ENCODE measurements around the gene GMPPA.

Gene GMPPA

DNA sequence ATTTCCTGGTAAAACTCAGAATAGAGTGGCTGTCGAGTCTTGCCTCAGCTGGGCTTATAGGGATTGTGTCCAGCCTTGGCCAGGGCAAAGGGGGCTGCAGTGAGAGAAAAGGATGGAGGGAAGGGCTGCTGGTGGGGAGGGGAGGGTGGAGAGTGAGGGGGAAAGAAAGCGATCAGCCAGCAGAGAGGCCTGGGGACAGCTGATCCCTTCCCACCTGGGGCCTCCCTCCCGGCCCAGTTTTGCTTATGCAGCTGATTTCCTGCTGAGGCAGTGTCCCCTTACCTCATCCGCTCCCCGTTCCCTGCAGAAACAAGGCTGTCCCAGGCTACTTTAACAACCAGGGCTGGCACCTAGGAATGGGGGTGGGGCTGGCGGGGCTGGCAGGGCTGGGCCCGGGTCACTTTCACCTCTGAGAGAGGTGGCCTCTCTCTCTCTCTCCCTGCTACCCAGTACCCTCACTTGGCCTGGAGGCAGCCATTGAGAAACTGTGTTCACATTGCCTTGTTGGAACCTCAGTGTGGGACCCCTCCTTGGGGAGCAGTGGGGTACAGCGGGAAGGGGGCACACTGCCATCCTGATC, 12.2 kb upstream of the GMPPA start:
- no peak for DNase-seq (ENCODE audit: low read depth)

DNA sequence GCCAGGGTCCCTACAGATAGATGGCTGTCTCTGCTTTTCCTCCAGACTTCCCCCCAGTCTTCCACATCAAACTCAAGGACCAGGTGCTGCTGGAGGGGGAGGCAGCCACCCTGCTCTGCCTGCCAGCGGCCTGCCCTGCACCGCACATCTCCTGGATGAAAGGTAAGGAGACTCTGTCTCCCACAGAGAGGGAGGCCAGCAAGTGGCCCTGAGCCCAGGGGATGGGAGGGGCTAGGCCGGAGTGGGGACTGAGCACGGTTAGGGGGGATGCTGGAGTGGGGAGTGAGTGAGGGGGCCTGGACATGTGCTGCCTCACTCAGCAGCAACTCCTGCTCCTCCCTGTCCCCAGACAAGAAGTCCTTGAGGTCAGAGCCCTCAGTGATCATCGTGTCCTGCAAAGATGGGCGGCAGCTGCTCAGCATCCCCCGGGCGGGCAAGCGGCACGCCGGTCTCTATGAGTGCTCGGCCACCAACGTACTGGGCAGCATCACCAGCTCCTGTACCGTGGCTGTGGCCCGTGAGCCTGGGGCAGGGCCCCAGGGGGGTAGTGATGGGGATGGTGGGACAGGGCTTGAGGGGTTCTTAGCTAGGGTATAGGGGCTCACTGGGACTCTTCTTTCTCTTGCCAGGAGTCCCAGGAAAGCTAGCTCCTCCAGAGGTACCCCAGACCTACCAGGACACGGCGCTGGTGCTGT, 10.4 kb upstream of the GMPPA start:
- DNase-seq (ENCODE audit: low read depth), result no peak

DNA sequence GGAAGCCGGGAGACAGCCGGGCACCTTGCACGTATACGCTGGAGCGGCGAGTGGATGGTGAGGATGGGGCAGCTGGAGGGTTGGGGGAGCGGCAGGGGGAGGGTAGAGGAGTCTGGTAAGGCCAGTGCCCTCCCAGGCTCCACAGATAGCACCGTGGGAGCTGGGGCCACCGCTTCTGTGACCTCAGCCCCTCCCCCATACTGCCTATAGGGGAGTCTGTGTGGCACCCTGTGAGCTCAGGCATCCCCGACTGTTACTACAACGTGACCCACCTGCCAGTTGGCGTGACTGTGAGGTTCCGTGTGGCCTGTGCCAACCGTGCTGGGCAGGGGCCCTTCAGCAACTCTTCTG, 9.9 kb upstream of the GMPPA start:
- no peak for DNase-seq (ENCODE audit: low read depth)

DNA sequence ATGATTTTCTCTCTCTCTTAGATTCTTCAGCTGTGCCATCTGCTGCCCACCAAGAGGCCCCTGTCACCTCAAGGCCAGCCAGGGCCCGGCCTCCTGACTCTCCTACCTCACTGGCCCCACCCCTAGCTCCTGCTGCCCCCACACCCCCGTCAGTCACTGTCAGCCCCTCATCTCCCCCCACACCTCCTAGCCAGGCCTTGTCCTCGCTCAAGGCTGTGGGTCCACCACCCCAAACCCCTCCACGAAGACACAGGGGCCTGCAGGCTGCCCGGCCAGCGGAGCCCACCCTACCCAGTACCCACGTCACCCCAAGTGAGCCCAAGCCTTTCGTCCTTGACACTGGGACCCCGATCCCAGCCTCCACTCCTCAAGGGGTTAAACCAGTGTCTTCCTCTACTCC, 9.4 kb upstream of the GMPPA start:
- no peak for DNase-seq (ENCODE audit: low read depth)

DNA sequence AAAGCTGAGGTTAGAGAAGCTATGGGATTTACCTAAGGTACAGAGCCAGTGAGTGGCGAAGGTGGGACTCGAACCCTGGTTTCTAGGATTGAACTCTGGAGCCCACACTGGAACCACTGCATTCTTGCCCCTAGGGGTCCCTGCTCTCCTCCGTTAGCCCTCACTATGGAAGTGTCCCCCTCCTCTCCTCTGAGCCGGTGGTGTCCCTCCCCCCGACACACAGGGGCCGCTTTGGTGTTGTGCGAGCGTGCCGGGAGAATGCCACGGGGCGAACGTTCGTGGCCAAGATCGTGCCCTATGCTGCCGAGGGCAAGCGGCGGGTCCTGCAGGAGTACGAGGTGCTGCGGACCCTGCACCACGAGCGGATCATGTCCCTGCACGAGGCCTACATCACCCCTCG, 8.5 kb upstream of the GMPPA start:
- DNase-seq (ENCODE audit: low read depth), result no peak

DNA sequence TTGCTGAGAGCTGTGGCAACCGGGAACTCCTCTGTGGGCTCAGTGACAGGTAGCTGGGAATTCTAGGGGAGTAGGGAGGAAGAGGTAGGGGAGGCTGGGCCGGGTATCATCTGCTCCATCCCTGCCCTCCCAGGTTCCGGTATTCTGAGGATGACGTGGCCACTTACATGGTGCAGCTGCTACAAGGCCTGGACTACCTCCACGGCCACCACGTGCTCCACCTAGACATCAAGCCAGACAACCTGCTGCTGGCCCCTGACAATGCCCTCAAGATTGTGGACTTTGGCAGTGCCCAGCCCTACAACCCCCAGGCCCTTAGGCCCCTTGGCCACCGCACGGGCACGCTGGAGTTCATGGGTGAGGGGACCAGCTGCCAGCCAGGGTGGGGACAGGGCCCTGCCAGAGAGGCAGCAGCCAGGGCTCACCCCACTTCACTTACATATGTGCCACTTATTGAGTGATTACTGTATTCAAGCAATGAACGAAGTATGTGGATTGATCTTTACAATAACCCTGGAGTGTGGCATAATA, 8.0 kb upstream of the GMPPA start:
- no peak for DNase-seq (ENCODE audit: low read depth)

DNA sequence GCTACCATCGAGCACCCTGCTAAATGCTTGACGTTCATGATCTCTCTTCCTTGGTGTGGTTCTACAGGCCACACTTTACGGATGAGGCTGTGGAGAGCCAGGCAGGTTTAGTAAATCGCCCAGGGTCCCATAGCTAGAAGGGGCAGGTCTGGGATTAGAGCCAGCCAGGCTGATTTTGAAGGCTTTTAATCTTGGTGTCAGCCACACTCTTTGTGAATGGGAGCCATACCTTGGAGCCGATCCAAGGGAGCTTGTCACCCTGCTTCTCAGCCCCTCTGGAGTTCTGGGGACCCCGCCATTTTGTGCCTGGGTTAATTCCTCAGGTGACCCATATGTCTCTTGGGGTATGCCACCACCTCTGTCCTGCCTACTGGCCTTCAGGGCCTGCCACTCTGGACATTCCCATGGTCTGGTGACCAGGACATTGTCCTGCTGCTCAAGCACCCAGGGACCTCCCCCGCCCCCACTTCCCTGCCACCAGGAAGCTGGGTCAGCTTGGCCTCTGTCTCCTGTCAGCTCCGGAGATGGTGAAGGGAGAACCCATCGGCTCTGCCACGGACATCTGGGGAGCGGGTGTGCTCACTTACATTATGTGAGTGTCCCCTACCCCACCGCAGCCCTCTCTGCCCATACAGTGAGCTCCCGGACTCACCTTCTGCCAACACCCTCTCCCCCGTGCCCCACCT, 7.3 kb upstream of the GMPPA start:
- no peak for DNase-seq (ENCODE audit: low read depth)

DNA sequence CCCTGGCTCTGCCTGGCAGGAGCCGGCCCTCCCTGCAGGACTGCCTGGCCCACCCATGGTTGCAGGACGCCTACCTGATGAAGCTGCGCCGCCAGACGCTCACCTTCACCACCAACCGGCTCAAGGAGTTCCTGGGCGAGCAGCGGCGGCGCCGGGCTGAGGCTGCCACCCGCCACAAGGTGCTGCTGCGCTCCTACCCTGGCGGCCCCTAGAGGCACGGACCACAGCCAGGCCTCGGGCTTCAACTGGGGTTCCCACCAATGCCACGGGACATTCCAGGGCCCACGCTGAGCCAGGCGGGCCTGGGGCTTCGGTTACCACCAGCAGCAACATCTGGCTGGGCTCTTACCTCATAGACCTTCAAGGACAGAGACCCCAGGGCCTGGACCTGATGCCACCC, 6.1 kb upstream of the GMPPA start:
- no peak for DNase-seq (ENCODE audit: low read depth)

DNA sequence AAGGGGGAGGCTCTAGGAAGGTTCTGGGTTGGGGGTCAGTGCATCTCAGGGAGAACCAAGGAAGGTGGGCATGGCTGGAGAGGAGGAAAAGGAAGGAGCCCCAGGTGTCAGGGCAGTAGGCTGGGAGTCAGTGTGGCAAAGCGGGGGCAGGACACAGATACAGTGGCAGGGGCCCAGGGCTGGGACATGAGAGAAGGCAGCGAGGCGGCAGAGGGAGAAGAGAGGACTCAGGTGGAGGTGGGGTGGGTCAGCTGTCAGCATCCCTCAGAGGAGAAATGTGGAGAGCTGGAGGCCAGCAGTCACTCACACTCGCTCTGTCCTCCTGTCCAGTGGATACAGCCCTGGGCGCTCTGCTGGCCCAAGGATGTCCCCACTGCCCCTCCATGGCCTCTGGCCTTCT, 5.6 kb upstream of the GMPPA start:
- DNase-seq (ENCODE audit: low read depth), result no peak

DNA sequence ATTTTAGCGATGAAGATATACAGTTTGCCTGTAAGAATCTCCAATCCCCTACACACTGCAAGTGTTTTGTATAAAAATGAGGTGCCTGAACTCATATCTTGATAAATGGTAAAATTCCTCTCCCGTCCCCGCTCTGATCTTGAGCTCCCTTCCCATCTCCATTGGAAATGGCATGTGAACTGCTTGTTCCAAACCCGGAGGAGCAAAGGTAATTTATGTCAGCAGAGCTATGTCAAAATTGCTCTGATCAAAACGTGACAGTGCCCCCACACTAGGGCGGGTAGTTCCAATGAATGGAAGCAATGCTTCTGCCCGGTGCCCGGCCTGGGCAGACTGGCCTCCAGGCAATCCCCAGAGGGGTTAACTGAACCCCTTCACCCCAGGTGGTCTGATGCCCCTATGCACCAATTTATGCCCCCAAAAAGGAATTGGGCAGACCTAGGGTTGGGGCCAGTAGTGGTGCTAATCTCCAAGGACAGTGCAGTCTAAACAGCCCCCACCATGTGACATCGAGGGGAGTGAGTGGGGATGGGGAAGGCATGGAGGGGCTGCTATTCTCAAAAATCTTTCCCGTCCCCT, 3.6 kb upstream of the GMPPA start:
- DNase-seq (ENCODE audit: low read depth), result no peak

DNA sequence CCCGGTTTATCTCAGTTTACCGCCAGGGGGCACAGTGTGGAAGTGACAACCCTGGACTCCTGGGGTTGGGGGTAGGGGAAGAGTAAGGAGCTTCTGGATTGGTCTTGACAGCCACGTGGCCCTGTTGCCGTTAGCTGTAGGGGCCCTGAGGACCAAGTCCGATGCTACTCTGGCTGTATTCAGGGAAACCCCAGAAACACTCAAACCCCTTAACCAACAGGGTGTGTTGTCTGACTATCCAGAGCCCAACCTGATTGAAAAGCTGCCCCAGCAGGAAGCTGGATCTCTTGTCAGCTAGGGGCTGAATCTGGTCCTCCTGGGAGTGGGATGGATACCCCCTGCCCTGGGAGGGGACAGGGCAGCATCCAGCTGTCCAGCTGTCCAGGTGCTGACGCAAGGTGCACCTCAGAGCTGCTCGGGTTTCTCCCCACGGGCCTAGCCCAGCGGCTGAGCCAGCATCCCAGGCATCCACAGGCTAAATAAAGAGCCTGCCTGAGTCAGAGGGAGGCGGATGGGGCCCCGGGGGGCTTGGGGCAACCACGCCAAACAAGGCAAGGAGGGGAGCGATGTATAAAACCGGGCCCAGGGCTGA, 3.1 kb upstream of the GMPPA start:
- DNase-seq (ENCODE audit: low read depth), result peak; percentile 47

DNA sequence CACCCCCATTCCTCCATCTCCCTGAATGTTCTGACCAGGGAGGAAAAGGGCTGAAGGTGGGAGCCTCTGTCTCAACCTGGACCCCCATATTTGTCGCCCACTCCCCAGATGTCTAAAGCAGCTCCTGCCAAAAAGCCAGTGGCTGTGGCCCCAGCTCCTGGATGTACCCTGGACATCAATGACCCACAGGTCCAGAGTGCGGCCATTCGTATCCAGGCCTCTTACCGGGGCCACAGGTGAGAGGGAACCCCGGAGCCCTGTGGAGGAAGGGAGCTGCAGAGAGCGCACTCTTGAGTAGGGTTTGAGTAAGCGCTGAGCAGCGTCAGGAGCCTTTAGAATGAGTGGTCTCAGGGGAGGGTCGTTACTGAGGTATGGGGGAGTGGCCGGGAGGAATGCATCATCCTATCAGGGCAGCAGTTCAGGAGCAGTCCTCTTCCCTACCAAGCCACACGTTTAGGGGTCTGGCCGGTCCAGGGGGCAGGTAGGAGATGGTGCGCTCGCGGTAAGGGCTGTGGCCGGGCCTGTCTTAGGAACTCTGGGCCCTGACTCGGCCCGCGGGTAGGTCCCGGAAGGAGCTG, 2.4 kb upstream of the GMPPA start:
- DNase-seq (ENCODE audit: low read depth), result no peak

DNA sequence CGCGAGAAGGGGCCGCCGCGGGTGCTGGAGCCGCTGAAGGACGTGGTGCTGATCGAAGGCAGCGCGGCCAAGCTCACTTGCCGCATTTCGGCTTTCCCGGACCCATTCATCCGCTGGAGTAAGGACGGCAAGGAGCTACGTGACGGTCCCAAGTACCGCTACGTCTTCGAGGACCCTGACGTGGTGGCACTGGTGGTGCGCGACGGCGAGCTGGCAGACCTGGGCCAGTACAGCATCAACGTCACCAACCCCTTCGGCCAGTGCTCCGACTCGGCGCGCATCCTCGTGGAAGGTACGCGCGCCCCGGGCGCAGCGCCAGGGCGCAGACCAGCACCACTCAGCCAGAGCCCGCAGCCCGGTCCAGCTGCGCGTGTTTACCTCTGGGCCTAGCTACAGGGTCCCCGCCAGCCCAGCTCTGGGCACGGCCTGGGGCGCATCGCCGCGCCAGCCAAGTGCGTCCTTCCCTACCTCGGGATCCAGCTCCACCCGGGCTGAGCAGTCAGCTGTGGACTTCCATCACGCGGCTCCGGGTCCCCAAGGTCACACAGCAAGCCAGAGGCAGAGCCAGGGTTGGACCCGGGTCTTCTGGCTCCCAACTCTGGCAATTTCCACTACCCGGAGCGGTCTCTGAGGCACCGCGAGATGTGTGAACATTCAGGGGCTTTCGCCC, 1.7 kb upstream of the GMPPA start:
- DNase-seq (ENCODE audit: low read depth), result no peak

DNA sequence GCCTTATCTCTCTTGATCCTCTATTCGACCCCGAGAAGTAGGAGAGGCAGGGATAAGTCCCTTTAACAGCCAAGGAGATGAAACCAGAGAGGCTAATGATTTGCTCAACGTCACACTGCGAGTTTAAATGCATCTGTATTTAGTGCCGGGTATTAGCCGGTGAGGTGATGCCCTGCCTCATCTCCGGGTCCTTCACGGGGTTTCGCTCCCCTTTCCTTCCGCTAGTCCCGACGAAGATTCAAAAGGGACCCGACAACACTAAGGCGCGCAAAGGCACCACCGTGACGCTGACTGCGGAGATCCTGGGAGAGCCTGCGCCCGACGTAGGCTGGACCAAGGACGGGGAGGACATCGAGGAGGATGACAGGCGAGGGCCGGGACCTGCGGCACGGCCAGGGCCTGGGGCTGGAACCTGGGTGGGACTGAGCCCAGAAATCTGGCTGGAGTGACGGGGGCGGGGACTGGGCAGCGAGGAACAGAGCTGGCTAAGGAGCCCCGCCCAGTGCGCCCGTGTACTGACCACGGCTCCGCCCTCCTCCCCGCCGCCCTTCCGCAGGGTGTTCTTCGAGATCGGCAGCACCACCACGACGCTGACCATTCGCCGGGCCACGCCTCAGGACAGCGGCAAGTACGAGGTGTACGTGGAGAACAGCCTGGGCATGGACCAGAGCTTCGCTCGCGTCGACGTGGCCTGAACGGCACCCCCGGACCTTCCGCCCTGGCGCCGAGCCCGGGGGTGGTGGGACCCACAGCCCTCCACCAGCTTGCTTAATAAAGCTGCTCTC, 1.0 kb upstream of the GMPPA start:
- peak; percentile 63 for DNase-seq (ENCODE audit: low read depth)

DNA sequence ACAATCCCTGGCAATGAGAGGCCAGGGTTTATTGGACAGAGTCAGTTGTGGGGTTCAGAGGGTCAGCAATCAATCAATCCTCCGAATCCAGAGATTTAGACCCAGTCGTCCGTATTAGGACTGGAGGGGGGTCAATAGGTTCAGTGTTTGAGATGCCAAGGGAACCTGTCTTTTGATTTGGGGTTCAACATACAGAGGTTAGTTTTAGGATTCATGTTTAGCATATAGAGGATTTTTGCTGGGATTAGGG, 292 bp downstream of the GMPPA start:
- DNase-seq (ENCODE audit: low read depth), result no peak

DNA sequence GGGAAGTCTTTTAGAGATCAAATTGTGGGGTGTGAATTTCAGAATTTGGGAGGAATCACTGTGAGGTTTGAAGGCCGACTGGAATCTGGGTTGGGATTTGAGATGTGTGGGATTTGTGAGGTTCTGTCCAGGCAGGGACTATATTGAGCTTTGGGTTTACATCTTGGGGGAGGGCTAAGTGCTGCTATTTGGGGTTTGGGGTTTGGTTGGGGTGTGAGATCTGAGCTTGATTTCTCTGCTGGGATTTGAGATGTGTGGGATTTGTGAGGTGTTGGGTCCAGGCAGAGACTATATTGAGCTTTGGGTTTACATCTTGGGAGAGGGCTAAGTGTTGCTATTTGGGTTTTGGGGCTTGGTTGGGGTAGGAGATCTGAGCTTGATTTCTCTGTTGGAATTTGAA, 864 bp downstream of the GMPPA start:
- no peak for DNase-seq (ENCODE audit: low read depth)

DNA sequence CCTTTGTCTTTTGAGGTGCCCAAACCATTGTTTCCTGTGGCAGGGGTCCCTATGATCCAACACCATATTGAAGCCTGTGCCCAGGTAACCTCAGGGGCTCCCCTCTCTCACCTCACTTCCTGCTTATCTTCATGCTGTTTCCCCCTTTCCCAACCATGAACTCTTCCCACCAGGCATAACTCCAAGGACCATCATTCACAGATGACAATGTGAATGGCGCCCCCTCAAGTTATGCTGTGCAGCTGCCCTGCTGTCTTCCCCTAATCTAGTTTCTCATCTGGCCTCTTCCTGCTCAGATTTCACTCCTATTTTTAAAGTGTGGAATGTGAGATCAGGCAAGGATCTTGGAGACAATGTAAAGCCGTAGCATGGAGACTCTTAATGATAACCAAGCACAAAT, 1.4 kb downstream of the GMPPA start:
- no peak for DNase-seq (ENCODE audit: low read depth)

DNA sequence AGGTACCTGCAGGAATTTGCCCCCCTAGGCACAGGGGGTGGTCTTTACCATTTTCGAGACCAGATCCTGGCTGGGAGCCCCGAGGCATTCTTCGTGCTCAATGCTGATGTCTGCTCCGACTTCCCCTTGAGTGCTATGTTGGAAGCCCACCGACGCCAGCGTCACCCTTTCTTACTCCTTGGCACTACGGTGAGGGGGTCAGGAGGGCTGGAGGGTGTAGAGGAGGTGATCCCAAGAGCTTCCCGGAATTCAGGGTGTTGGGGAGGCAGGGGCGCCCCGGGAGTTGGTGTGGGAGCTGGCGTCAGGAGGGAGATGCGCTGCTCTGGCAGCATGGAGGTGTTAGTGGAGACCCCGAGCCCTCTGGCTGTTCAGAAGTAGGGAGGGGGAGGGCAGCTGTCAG, 3.2 kb downstream of the GMPPA start:
- no peak for DNase-seq (ENCODE audit: low read depth)

DNA sequence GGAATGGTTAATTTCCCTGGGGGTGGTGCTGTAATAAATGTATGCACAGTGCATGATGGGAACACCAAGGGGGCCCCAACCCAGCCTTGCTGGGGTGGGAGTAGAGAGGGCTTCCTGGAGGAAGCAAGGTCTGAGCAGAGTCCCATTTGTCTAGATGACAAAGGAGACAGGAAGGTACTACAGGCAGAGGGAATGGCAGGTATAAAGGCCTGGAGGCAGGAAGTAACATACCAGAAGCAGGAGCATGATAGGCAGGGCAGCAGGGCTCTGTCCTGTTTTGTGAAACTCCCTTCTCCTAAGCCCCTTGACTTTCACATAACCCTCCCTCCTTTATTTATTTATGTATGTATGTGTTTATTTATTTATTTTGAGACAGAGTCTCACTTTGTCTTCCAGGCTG, 3.9 kb downstream of the GMPPA start:
- DNase-seq (ENCODE audit: low read depth), result no peak

DNA sequence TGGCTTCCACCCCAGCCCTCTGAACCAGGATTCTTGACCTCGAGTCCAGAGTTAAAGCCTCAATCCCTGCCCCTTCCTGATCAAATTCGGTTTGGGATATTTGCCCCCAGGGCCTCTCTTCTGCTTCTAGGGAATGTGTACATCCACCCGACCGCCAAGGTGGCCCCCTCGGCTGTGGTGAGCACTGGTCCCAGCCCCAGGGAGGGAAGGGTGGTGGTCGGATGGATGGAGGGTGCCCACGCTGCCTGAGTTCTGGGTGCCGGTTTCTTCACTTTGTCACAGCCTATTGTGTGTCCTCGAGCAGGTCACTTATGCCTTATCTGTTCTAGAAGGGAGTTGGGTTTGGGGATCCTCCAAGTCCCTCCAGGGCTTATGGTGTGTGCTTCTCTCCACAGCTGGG, 6.9 kb downstream of the GMPPA start:
- DNase-seq (ENCODE audit: low read depth), result no peak

DNA sequence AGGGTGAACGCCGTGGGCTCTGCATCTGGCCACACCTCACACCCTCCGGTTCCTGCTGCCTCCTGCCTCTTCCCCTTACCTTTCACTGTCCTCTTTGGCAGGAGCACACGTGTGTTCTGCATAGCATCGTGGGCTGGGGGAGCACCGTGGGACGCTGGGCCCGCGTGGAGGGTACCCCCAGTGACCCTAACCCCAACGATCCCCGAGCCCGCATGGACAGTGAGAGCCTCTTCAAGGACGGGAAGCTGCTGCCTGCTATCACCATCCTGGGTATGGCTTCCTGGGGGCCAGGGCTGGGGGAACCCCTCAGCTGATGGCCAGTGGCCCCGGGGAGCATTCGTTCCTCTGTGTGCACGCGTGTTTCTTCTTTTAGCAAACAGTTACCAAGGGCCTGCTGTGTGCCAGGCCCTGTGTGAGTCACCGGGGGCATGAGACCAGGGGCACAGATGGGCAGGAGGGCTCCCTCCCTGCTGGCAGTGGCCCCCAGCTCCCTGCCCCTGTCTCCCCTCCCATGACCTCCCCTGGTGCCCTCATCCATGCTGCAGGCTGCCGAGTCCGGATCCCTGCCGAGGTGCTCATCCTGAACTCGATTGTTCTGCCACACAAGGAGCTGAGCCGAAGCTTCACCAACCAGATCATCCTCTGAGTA, 7.6 kb downstream of the GMPPA start:
- DNase-seq (ENCODE audit: low read depth), result no peak
